Astrocyte (in vitro differentiated cells and primary cell): ENCODE data around the gene BORCS5. TPM values are rescaled to one million over a fixed set of nuclear protein-coding genes. Genes with fewer than 3 reads are reported as not detected.

Experiments
- DNase-seq: peaks from one replicate; pipeline ENCODE4 v3.0.0-alpha.2; 2010; ENCODE audit warnings: low read depth
- FAIRE-seq: peaks from 2 replicates; lab custom pipeline; 2011; peaks lifted over from hg19 to GRCh38; lab: Jason Lieb, UNC
- H2AFZ ChIP-seq: 2 replicates; pipeline ENCODE4 v1.6.0; 2012; ENCODE audit warnings: low read depth, low read length, inconsistent platforms
- H3K27ac ChIP-seq: 2 replicates; pipeline ENCODE4 v1.5.1; 2011; ENCODE audit warnings: low read depth, low read length, inconsistent platforms
- H3K27me3 ChIP-seq: 2 replicates; pipeline ENCODE4 v1.6.0; 2011; ENCODE audit warnings: low read length, inconsistent platforms; ENCODE audit not compliant: insufficient read depth
- H3K36me3 ChIP-seq: 2 replicates; pipeline ENCODE4 v1.5.1; 2011; ENCODE audit warnings: low read length, inconsistent platforms; ENCODE audit not compliant: insufficient read depth
- H3K4me1 ChIP-seq: 2 replicates; pipeline ENCODE4 v1.5.1; 2011; ENCODE audit warnings: low read length, inconsistent platforms; ENCODE audit not compliant: insufficient read depth
- H3K4me2 ChIP-seq: 2 replicates; pipeline ENCODE4 v1.6.0; 2012; ENCODE audit warnings: low read length, inconsistent platforms
- H3K4me3 ChIP-seq: 2 replicates; pipeline ENCODE4 v1.5.1; 2011; ENCODE audit warnings: low read depth, mild to moderate bottlenecking, low read length, inconsistent platforms; ENCODE audit not compliant: insufficient read depth
- H3K79me2 ChIP-seq: 2 replicates; pipeline ENCODE4 v1.6.0; 2012; ENCODE audit warnings: mild to moderate bottlenecking, low read length, inconsistent platforms; ENCODE audit not compliant: insufficient read depth
- H3K9ac ChIP-seq: 2 replicates; pipeline ENCODE4 v1.6.0; 2012; ENCODE audit warnings: mild to moderate bottlenecking, low read length, inconsistent platforms
- H3K9me3 ChIP-seq: 2 replicates; pipeline ENCODE4 v1.5.1; 2012; ENCODE audit warnings: low read depth, mild to moderate bottlenecking, low read length, inconsistent platforms; ENCODE audit not compliant: insufficient read depth
- H4K20me1 ChIP-seq: 2 replicates; pipeline ENCODE4 v1.6.0; 2012; ENCODE audit warnings: low read length, inconsistent platforms; ENCODE audit not compliant: insufficient read depth
- H3K27ac Mint-ChIP-seq: one replicate; pipeline ENCODE4 v1.8.0; 2021; ENCODE audit warnings: mild to moderate bottlenecking, mixed read lengths; ENCODE audit not compliant: unreplicated experiment
- H3K27me3 Mint-ChIP-seq: one replicate; pipeline ENCODE4 v1.8.0; 2021; ENCODE audit warnings: low read depth, mixed read lengths; ENCODE audit not compliant: unreplicated experiment
- H3K36me3 Mint-ChIP-seq: one replicate; pipeline ENCODE4 v1.8.0; 2021; ENCODE audit warnings: low read depth, mixed read lengths; ENCODE audit not compliant: unreplicated experiment
- H3K4me1 Mint-ChIP-seq: one replicate; pipeline ENCODE4 v1.8.0; 2021; ENCODE audit warnings: low read depth, mixed read lengths; ENCODE audit not compliant: unreplicated experiment
- H3K4me3 Mint-ChIP-seq: one replicate; pipeline ENCODE4 v1.8.0; 2021; ENCODE audit warnings: mild to moderate bottlenecking, moderate library complexity, mixed read lengths; ENCODE audit not compliant: unreplicated experiment
- H3K9me3 Mint-ChIP-seq: one replicate; pipeline ENCODE4 v1.8.0; 2021; ENCODE audit warnings: mild to moderate bottlenecking, mixed read lengths; ENCODE audit not compliant: unreplicated experiment
- EZH2 ChIP-seq: IDR thresholded peaks from 2 replicates; pipeline ENCODE4 v1.6.1; 2012; ENCODE audit warnings: mild to moderate bottlenecking, low read length, inconsistent platforms; ENCODE audit not compliant: insufficient read depth
- total RNA-seq: library from RNA; stranded (reverse); gene quantifications from 2 replicates; pipeline ENCODE4 v1.2.1, GENCODE V29; 2021
- TF ChIP-seq, protein P1 (sequence below): IDR thresholded peaks from 2 replicates; pipeline ENCODE4 v1.5.1; 2011; ENCODE audit warnings: low read depth, mild to moderate bottlenecking, inconsistent platforms, low read length, moderate library complexity; ENCODE audit not compliant: insufficient read depth

The BORCS5 gene
- total RNA-seq, 1 donor from 2014 or later = 8.1 TPM

DNA sequence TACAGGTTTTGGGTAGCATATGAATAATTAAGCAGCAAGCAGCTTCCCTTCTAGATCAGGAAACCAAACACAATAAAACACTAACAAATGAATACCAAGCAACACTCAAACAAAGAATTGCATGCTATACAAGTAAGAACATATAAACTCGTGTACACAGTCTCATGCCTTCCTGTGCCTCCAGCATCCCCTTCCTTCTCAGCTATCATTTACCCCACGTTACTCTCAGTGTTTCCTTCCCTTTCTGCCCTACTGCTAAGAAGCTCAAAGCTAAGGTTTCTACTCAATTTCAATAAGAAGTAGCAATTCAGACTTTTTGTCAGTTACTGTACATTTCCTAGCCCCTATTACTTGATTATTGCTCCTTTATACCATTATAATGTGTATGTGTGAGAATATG lies 124.8 kb downstream of the BORCS5 start:
- Mint-ChIP-seq H3K4me3 (no peak overlapping the region), H3K9me3 (no peaks in the 10 kb centered on the region), H3K27me3 (no peaks in the 10 kb centered on the region), H3K36me3 (peaks cover 20% of the 10 kb centered on the region), H3K27ac (no peak overlapping the region), H3K4me1 (peaks cover 4% of the 10 kb centered on the region)
- H3K36me3 ChIP-seq = peaks cover 20% of the 10 kb centered on the region
- no peaks in the 10 kb centered on the region for H3K79me2 ChIP-seq
- H3K4me1 ChIP-seq = no peaks in the 10 kb centered on the region
- FAIRE-seq (no peak), DNase-seq (no peak)
- no peak overlapping the region for H3K4me2 ChIP-seq
- H3K4me3 ChIP-seq = no peak overlapping the region
- no peaks in the 10 kb centered on the region for H3K9me3 ChIP-seq
- H3K27me3 ChIP-seq = no peaks in the 10 kb centered on the region
- no peak for TF ChIP-seq EZH2
- TF ChIP-seq, protein P1, sequence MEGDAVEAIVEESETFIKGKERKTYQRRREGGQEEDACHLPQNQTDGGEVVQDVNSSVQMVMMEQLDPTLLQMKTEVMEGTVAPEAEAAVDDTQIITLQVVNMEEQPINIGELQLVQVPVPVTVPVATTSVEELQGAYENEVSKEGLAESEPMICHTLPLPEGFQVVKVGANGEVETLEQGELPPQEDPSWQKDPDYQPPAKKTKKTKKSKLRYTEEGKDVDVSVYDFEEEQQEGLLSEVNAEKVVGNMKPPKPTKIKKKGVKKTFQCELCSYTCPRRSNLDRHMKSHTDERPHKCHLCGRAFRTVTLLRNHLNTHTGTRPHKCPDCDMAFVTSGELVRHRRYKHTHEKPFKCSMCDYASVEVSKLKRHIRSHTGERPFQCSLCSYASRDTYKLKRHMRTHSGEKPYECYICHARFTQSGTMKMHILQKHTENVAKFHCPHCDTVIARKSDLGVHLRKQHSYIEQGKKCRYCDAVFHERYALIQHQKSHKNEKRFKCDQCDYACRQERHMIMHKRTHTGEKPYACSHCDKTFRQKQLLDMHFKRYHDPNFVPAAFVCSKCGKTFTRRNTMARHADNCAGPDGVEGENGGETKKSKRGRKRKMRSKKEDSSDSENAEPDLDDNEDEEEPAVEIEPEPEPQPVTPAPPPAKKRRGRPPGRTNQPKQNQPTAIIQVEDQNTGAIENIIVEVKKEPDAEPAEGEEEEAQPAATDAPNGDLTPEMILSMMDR = no peak
- peaks cover 10% of the 10 kb centered on the region for H4K20me1 ChIP-seq
- H3K9ac ChIP-seq = no peak overlapping the region
- no peak overlapping the region for H2AFZ ChIP-seq
- no peak overlapping the region for H3K27ac ChIP-seq

DNA sequence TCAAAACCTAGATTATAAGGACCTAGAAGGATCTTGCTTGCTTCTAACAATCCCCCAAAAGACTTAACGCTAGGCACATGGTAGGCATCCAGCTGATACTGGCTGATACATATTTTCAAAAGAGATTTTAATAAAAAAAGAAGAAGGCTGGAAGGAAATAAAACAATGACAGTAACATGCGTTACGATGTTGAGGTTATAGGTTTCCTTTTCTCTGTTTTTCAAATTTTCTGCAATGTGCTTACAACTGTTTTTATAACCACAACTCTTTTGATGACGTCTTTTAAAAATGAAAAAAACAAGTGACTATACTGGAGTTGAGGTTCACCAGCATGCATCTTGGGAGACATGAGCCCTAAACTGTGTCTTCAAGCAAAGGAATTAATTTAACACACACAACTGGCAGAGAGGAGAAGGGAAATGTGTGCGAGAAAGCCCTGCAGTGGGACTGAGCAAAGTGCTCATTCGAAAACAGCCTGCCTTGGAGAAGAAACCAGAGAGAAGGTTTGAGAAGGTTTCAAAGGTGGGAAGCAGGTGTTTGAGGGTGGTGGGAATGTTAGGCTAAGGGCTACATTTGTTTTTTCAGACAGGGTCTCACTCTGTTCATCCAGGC lies 125.4 kb downstream of the BORCS5 start:
- DNase-seq = no peak
- Mint-ChIP-seq H3K36me3 (peaks cover 18% of the 10 kb centered on the region), H3K27ac (no peak overlapping the region), H3K4me1 (peaks cover 7% of the 10 kb centered on the region), H3K27me3 (no peaks in the 10 kb centered on the region), H3K9me3 (no peaks in the 10 kb centered on the region), H3K4me3 (no peak overlapping the region)
- Histone ChIP-seq H3K9ac (no peak overlapping the region), H3K4me1 (no peaks in the 10 kb centered on the region), H4K20me1 (peaks cover 10% of the 10 kb centered on the region), H3K79me2 (no peaks in the 10 kb centered on the region), H2AFZ (no peak overlapping the region), H3K9me3 (no peaks in the 10 kb centered on the region), H3K27ac (no peak overlapping the region), H3K27me3 (no peaks in the 10 kb centered on the region), H3K4me3 (no peak overlapping the region), H3K36me3 (peaks cover 22% of the 10 kb centered on the region), H3K4me2 (no peak overlapping the region)
- TF ChIP-seq, protein P1 = no peak
- TF ChIP-seq EZH2 = no peak
- no peak for FAIRE-seq

DNA sequence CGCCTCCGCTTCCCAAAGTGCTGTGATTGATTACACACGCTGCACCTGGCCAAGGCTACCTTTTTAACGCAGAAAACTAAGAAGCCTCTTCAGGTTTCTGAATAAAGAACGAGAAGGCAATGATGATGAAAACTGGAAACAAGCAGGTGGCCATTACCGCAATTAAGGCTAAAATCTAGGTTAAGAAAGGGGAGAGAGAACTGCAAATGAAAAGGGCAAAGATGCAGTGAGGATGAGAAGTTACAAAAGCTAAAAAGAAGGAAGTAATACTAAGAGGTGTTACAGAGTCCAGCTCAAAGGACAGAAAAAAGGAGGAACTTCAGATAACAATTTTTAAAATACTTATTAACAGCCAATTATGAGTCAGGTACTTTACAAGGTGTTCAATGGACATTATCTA lies 126.1 kb downstream of the BORCS5 start:
- FAIRE-seq (no peak), DNase-seq (no peak)
- Histone ChIP-seq H3K4me2 (no peak overlapping the region), H3K79me2 (no peaks in the 10 kb centered on the region), H3K9me3 (no peaks in the 10 kb centered on the region), H3K9ac (no peak overlapping the region), H3K36me3 (peaks cover 19% of the 10 kb centered on the region), H2AFZ (no peak overlapping the region), H4K20me1 (peaks cover 13% of the 10 kb centered on the region), H3K4me1 (peaks cover 6% of the 10 kb centered on the region), H3K27me3 (no peaks in the 10 kb centered on the region), H3K4me3 (no peak overlapping the region), H3K27ac (no peak overlapping the region)
- TF ChIP-seq, protein P1 = no peak
- no peak for TF ChIP-seq EZH2
- Mint-ChIP-seq H3K9me3 (no peaks in the 10 kb centered on the region), H3K27me3 (no peaks in the 10 kb centered on the region), H3K4me3 (no peak overlapping the region), H3K36me3 (peaks cover 15% of the 10 kb centered on the region), H3K27ac (no peak overlapping the region), H3K4me1 (peaks cover 12% of the 10 kb centered on the region)
